ES-I3 (cell line): ENCODE data around the gene GALNT18.

Source experiments
- H3K36me3 ChIP-seq: 2 replicates; pipeline ENCODE4 v1.6.1; 2013; ENCODE audit warnings: mild to moderate bottlenecking, low read length, control low read depth, moderate library complexity; ENCODE audit not compliant: insufficient read depth
- H3K4me1 ChIP-seq: 2 replicates; pipeline ENCODE4 v1.6.1; 2013; ENCODE audit warnings: mild to moderate bottlenecking, control low read depth, low read length; ENCODE audit not compliant: insufficient read depth
- H3K9ac ChIP-seq: 2 replicates; pipeline ENCODE4 v1.6.1; 2013; ENCODE audit warnings: low read depth, mild to moderate bottlenecking, low read length, moderate library complexity
- H3K9me3 ChIP-seq: 2 replicates; pipeline ENCODE4 v1.6.1; 2013; ENCODE audit warnings: mild to moderate bottlenecking, low read length, moderate library complexity; ENCODE audit not compliant: control insufficient read depth, insufficient read depth

The GALNT18 gene

DNA sequence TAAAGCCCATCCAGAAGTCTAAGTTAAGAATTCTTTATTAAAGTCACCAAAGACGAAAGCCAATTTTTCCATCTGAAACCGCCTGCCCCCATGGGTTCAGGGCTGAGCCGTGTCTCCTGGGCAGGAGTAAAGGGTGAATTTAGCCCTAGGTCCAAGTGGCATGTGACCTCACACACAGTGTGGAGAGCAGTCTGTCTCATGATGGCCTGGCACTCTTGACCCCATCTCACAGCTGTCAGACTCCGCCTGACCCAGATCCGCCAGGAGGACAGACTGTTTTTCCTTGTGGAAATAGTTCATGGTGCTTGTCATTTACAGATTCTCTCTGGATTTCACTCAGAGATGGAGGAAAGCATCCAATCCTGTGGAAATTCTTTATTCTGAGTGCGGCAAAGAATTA is 109.7 kb downstream of the GALNT18 start:
- Histone ChIP-seq H3K4me1 (peaks cover 12% of the 10 kb centered on the region), H3K9ac (no peak overlapping the region), H3K36me3 (no peaks in the 10 kb centered on the region), H3K9me3 (no peaks in the 10 kb centered on the region)

DNA sequence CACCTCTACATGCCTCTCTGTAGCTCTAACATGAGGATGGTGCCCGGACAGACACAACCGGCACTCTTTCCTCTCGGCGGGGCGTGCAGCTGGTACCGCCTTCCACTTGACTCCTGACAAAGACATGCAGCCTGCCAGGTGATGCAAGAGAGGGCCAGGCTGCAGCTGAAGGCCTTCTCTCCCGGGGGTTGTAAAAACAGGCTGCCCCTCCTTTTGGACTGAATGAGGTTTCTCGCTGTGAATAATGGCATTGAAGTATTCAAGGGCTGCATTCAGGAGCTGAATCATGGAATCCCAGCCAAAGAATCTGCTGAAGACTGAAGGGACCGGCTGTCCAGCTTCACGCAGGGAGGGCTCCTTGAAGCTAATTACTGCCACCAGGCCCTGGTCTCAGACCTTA is 110.9 kb downstream of the GALNT18 start:
- no peaks in the 10 kb centered on the region for H3K9me3 ChIP-seq
- peaks cover 12% of the 10 kb centered on the region for H3K4me1 ChIP-seq
- no peaks in the 10 kb centered on the region for H3K36me3 ChIP-seq
- H3K9ac ChIP-seq, result no peak overlapping the region; the same call in 1 of the 2 replicates

DNA sequence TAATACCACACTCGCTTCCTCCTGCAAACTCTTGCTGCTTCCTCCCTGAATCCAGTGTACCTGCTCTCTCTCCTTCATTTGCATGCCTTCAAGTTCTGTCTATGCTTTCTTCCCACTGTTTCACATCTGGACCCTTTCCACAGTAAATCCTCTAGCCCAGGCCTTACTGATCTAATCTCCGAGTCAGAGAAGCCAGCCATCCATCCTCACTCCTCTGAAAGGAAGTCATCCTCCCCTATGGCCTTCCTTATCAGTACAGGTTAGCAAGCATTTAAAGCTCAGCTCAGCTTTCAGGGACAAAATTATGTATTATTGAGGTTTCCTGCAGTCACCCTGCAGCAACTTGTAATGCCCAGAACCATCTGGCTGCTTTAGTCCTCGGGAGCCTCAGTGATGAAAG is 116.1 kb downstream of the GALNT18 start:
- no peak overlapping the region for H3K9ac ChIP-seq
- no peaks in the 10 kb centered on the region for H3K36me3 ChIP-seq
- no peaks in the 10 kb centered on the region for H3K9me3 ChIP-seq
- H3K4me1 ChIP-seq, result peaks cover 12% of the 10 kb centered on the region; the same call in 1 of the 2 replicates

DNA sequence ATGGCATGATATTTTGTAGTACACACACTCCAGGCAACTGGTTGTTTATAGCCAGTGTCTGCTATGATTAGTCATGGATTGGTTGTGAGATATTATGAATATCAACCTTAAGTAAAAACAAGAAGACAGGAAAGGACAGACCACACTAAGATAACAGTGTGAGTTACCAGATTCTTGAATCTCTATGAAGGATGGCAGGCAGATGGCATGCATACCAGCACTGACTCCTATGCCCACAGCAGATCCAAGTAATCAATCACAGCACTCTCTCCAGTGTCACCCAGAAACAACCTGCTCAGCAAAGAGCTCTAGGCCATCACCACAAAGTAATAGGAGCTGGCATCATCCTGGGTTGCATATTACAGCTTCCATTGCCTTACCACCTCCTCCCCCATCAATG is 116.6 kb downstream of the GALNT18 start:
- H3K36me3 ChIP-seq, result no peaks in the 10 kb centered on the region
- H3K9ac ChIP-seq, result no peak overlapping the region
- H3K4me1 ChIP-seq, result peaks cover 12% of the 10 kb centered on the region; the same call in 1 of the 2 replicates
- H3K9me3 ChIP-seq, result no peaks in the 10 kb centered on the region

DNA sequence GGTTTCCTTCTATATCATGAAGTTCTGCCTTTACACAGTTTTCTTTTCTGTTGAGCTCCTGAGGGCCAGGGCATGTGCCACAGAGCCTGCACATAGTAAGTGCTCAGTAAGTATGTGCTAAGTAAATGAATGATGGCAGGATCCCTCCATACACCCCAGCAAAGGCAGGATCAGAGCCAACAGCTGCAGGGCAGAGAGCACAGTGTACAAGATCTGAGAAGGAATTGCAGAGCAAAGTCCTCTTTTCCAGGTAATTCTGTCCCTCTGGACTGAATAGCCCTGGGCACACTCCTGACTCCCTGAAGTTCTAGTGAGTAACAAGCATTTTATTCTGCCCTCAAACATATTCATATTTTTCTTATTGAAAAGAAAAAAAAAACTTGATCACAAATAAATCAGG is 117.7 kb downstream of the GALNT18 start:
- H3K4me1 ChIP-seq, result peaks cover 12% of the 10 kb centered on the region; the same call in 1 of the 2 replicates
- H3K9ac ChIP-seq, result no peak overlapping the region

DNA sequence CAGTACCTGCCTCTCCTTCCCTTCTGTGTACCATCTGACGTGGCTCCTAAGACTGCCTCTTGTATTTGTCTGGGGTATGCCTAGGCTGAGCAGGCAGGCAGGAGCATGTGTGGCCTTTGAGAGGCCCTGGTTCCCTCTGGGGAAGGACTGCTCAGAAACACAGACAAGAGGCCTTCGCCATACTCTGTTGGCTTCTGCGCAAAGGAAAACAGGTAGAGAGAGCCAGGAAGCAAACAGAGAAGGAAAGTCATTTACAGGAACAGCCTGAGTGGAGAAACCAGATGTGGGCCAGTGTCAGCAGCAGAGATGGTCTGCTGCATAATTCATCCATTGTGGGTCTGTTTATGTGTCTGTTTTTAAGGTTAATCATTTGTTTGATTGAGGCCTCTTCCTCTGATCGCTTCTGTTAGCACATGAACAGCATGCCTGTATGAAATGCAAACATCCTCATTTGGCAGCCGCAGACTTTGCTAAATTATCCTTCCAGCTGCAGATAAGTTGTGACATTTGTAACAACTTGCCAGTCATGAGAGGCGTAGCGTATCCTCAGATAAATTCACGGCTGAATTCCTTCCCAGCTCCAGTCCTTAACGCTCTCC is 119.4 kb downstream of the GALNT18 start:
- Histone ChIP-seq H3K9ac (no peak overlapping the region), H3K9me3 (no peaks in the 10 kb centered on the region), H3K4me1 (peaks cover 12% of the 10 kb centered on the region; the same call in 1 of the 2 replicates), H3K36me3 (no peaks in the 10 kb centered on the region)

More for the DNA sequence above, 117.7 kb downstream of the GALNT18 start:
- no peaks in the 10 kb centered on the region for H3K9me3 ChIP-seq
- H3K36me3 ChIP-seq, result no peaks in the 10 kb centered on the region

DNA sequence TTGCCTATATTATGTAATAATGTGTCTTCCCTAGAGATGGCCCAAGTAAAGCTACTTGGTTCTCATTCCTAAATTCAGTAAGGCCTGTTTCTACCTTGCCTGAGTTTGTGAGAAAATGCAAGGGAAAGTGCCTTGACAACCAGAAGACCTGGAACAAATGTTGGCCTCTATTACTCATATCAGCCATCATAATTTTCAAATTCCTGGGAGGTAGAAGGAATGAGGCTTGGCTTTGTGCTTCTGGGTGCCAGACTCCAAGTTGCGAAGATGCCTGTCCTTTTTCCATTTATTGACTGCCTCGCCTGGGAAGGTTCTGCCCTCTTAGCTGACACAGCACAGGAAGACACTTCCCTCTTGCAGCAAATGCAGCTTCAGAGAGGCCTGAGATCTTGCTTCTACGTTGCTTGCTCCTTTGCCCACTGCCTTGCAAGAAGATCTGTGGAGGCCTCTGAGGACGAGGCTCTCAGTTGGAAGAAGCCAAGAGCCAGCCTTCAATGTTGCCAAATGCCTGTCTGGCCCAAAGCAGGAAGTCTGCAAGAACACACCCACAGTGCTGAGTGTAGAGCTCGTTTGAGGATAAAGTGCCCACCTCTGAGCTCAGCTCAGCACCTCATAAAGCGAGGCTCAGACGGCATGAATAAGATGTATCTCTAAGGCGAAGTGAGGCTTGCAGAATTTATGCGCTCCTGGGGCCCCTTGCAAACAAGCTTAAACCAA is 120.1 kb downstream of the GALNT18 start:
- Histone ChIP-seq H3K9me3 (no peaks in the 10 kb centered on the region), H3K36me3 (no peaks in the 10 kb centered on the region), H3K4me1 (peaks cover 12% of the 10 kb centered on the region; the same call in 1 of the 2 replicates), H3K9ac (no peak overlapping the region)

DNA sequence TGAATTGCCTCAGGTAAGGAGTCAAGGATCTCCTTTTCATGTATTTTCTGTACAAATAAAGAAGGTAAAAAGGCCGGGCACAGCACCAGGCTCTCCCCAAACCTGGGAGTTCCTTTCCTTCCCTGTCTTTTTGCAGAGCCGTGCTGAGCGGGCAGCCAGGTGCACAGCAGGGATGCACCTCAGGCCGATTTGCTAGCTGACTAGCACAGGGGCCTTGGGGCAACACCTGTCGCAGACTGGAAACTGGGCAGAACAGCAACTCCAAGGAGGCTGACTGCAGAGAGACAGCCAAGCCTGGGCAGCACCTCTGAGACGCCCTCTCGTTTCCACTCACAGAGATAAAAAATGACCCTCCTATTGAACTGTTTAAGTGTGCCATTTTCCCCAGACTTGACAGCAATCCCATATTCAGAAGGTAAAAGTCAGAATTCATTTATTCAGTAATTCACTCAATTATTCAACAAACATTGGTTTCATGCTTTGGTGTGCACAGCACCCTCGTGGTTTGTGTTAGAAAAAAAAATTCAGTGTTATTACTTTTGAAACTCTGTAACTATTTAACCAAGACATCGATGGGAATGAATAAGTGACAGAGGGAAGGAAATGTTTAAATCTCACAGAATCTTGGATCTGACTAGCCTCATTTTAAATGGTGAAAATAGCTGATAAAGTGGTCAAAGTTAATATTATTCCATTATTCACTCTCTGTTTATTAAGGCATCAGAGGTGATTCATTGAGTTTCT is 120.9 kb downstream of the GALNT18 start:
- Histone ChIP-seq H3K9ac (no peak overlapping the region), H3K4me1 (peaks cover 12% of the 10 kb centered on the region; the same call in 1 of the 2 replicates), H3K9me3 (no peaks in the 10 kb centered on the region), H3K36me3 (no peaks in the 10 kb centered on the region)

DNA sequence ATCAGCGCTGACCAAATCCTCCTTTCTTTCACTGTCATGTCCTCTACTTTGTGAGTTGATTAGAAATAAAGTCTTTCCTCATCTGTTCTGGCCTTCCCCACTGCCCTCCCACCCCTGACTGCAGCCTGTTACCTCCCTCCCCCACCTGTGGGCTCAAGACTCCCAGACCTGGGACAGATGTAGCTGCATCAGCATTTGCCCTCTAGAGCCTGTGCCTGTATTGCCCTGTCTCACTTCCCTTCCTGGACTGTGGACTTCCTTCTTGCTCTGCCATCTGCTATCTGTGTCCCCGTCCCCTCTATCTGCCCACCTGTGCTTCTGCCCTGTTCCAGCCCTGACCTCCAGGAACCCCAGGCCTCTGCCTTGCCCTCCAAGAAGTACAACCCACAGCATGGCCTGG is 122.5 kb downstream of the GALNT18 start:
- Histone ChIP-seq H3K9me3 (no peaks in the 10 kb centered on the region), H3K9ac (no peak overlapping the region), H3K36me3 (no peaks in the 10 kb centered on the region)

DNA sequence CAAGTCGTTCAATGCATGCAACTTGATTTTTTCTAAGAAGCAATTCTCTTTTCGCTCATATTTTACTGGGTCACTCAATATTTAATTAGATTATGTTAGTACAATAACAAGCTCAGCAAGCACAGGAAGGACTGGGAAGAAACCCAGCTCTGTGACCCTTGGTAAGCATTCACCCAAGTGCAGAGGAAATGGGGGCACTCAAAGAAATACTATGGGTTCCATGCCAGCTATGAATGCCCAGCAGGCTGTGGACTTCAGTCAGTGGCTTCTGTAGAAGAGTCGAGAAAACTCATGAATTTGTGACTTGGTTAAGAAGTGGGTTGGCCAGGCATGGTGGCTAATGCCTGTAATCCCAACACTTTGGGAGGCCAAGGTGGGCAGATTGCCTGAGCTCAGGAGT is 123.6 kb downstream of the GALNT18 start:
- Histone ChIP-seq H3K9me3 (no peaks in the 10 kb centered on the region), H3K36me3 (no peaks in the 10 kb centered on the region), H3K9ac (no peak overlapping the region), H3K4me1 (peaks cover 12% of the 10 kb centered on the region; the same call in 1 of the 2 replicates)

More for the DNA sequence above, 122.5 kb downstream of the GALNT18 start:
- peaks cover 12% of the 10 kb centered on the region; the same call in 1 of the 2 replicates for H3K4me1 ChIP-seq

DNA sequence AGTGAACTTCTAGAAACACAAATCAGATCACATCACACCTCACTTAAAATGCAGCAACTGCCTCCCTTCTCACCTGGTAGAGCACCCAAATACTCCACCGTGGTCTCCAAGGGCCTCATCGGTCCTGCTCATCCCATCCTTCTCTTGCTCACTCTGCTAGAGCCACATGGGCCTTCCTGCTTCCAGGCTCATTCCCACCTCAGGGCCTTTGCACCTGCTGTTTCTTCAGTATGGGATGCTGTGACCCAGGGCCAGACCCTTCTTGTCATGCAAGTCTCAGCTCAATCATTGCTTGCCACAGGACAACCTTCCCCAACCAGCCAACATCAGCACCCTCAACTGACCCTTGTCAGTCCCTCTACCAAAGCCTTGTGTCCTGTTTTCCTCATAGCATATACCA is 124.9 kb downstream of the GALNT18 start:
- Histone ChIP-seq H3K9me3 (no peaks in the 10 kb centered on the region), H3K36me3 (no peaks in the 10 kb centered on the region), H3K4me1 (peaks cover 6% of the 10 kb centered on the region; the same call in 1 of the 2 replicates), H3K9ac (no peak overlapping the region)

DNA sequence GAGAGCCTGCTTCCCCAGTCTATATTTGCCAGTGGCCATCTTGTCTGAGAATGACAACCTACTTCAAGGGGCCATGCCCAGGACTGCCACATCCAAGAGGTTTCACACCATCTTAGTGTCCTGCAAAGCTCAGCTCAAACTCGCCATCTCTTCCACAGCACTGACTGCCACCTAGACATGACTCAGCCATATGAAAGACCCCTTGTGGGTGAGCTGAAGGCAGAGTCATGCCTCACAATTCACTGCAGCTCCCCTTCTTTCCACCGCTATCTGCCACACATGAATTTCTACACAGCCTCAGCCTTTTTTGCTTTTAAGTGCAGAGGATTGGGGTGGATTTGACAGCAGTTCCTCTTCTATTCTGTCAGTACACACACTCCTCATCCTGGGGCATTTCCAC is 127.5 kb downstream of the GALNT18 start:
- Histone ChIP-seq H3K9ac (no peak overlapping the region), H3K4me1 (no peaks in the 10 kb centered on the region), H3K9me3 (no peaks in the 10 kb centered on the region), H3K36me3 (no peaks in the 10 kb centered on the region)

DNA sequence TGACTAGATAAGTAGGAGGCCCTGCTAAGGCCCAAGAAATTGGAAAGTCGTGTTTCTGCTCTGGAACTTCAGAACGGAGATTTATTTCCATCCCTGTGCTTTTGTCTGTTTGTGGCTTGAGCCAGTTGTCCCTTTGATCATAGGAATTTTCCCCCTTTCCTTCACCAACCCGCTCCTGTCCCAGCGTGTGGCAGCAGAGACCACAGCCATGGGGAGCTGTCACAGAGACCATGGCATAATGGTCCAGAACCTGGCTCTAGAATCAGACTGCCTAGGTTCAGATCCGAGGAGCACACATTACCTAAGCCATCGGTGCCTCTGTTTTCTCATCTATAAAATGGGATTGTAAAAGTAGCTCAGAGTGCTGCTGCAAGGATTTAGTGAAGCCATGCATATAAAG is 128.1 kb downstream of the GALNT18 start:
- Histone ChIP-seq H3K36me3 (no peaks in the 10 kb centered on the region), H3K9ac (no peak overlapping the region), H3K9me3 (no peaks in the 10 kb centered on the region), H3K4me1 (no peaks in the 10 kb centered on the region)

DNA sequence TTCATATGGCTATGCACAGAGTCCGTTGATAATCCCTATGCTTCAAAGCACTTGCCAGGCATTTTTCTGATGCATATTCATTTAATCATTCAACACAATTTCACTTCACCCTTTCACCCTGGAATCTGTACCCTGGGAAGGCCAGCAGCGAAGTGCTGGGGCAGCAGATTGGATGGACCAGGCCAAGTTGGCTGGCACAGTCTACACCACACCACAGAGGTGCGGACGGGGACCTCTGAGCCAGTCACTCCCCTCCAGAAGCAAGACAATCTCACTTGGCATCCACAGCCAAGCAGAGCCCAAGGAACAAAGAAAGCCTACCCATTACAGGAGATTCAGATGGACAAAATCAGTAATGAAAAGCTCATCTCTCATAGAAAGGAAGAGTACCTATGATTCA is 130.2 kb downstream of the GALNT18 start:
- H3K9ac ChIP-seq, result no peak overlapping the region
- no peaks in the 10 kb centered on the region for H3K36me3 ChIP-seq
- H3K9me3 ChIP-seq, result no peaks in the 10 kb centered on the region
- H3K4me1 ChIP-seq, result no peaks in the 10 kb centered on the region
